ENCODE data around the gene PITPNC1.
"Not testable (repeated sequence)": the region's sequence is repeated elsewhere in the genome, so short reads cannot be mapped to it uniquely, and the experiment has no call there.

- TF ChIP-seq EZH2 (IDR thresholded peaks at IDR 0.05; ENCODE audit: insufficient read depth, poor library complexity, severe bottlenecking); EZH2phosphoT487 (IDR thresholded peaks at IDR 0.05; ENCODE audit: insufficient read depth, low read depth): not testable (repeated sequence)
These were observed 271.8 kb downstream of the PITPNC1 start for GRCh38 chr17:67648906-67649295.

Measured in GM23248 (cell line).